RWPE2 (cell line): Measurements from ENCODE around the gene TCF7.

Source experiments
- ATAC-seq: fragments of 200-7000 bp; cut with Tn5 transposase; 3 replicates; pipeline ENCODE4 v1.9.1; 2021; ENCODE audit warnings: low read depth
- DNase-seq: peaks from one replicate; pipeline ENCODE4 v3.0.0-alpha.2; 2020; ENCODE audit warnings: low spot score
- H3K27ac ChIP-seq: fragments of 450-650 bp; 2 replicates; pipeline ENCODE4 v1.5.1; 2017; ENCODE audit warnings: mild to moderate bottlenecking; ENCODE audit not compliant: poor library complexity, severe bottlenecking
- H3K27me3 ChIP-seq: fragments of 250-450 bp; sonication (Bioruptor Pico); 2 replicates; pipeline ENCODE4 v1.5.1; 2021; ENCODE audit warnings: mild to moderate bottlenecking, moderate library complexity; ENCODE audit not compliant: insufficient read depth, poor library complexity, severe bottlenecking
- H3K36me3 ChIP-seq: fragments of 250-450 bp; sonication (Bioruptor Pico); 2 replicates; pipeline ENCODE4 v1.5.1; 2020; ENCODE audit warnings: low read depth, mild to moderate bottlenecking, moderate library complexity
- H3K4me1 ChIP-seq: fragments of 250-450 bp; sonication (Bioruptor Pico); 2 replicates; pipeline ENCODE4 v1.5.1; 2021; ENCODE audit warnings: mild to moderate bottlenecking, moderate library complexity; ENCODE audit not compliant: insufficient read depth, poor library complexity, severe bottlenecking
- H3K4me3 ChIP-seq: fragments of 250-450 bp; sonication (Bioruptor Pico); 2 replicates; pipeline ENCODE4 v1.5.1; 2021; ENCODE audit warnings: mild to moderate bottlenecking, moderate library complexity; ENCODE audit not compliant: severe bottlenecking
- H3K9me3 ChIP-seq: fragments of 250-450 bp; sonication (Bioruptor Pico); 2 replicates; pipeline ENCODE4 v1.5.1; 2021; ENCODE audit warnings: mild to moderate bottlenecking, moderate library complexity; ENCODE audit not compliant: severe bottlenecking
- CTCF ChIP-seq: fragments of 450-650 bp; IDR thresholded peaks from one replicate; pipeline ENCODE4 v1.5.1; 2017; ENCODE audit warnings: mild to moderate bottlenecking, moderate library complexity; ENCODE audit not compliant: poor library complexity, severe bottlenecking

The TCF7 gene

GRCh38 chr5:134113902-134114875 lies at the start of gene TCF7:
TCF7 (plus strand) TSS chr5:134114681; CDS start chr5:134114907, 226 bp downstream.
- H3K9me3 ChIP-seq, result no peaks in the 10 kb centered on the region
- H3K27ac ChIP-seq, result peak within 1 kb of the TSS; percentile 25
- H3K27me3 ChIP-seq, result no peaks in the 10 kb centered on the region

DNA sequence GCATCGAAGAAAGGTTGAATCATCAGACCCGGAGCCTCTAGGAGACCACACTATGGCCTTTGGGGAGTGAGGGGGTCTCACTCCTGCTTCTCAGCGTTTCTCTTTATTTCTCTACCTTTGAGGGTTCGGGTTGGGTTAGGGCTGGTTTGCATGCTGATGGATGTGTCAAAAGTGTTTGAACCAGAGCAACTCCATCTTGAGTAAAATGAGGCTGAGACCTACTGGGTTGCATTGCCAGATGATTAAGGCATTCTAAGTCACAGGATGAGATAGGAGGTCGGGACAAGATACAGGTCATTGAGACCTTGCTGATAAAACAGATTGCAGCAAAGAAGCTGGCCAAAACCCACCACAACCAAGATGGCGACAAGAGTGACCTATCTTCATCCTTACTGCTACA lies 44.9 kb upstream of the TCF7 start:
- ATAC-seq, result no peak
- Histone ChIP-seq H3K9me3 (peaks cover 2% of the 10 kb centered on the region), H3K4me1 (no peaks in the 10 kb centered on the region), H3K4me3 (no peak overlapping the region), H3K27me3 (no peaks in the 10 kb centered on the region), H3K27ac (no peak overlapping the region), H3K36me3 (no peaks in the 10 kb centered on the region)
- no peak for DNase-seq
- TF ChIP-seq CTCF, result no peak

More at GRCh38 chr5:134113902-134114875, at the start of gene TCF7:
- ATAC-seq (peak; percentile 90), DNase-seq (no peak)
- Histone ChIP-seq H3K36me3 (no peaks in the 10 kb centered on the region), H3K4me3 (peak within 1 kb of the TSS; percentile 74), H3K4me1 (peaks cover 9% of the 10 kb centered on the region)
- no peak for TF ChIP-seq CTCF

DNA sequence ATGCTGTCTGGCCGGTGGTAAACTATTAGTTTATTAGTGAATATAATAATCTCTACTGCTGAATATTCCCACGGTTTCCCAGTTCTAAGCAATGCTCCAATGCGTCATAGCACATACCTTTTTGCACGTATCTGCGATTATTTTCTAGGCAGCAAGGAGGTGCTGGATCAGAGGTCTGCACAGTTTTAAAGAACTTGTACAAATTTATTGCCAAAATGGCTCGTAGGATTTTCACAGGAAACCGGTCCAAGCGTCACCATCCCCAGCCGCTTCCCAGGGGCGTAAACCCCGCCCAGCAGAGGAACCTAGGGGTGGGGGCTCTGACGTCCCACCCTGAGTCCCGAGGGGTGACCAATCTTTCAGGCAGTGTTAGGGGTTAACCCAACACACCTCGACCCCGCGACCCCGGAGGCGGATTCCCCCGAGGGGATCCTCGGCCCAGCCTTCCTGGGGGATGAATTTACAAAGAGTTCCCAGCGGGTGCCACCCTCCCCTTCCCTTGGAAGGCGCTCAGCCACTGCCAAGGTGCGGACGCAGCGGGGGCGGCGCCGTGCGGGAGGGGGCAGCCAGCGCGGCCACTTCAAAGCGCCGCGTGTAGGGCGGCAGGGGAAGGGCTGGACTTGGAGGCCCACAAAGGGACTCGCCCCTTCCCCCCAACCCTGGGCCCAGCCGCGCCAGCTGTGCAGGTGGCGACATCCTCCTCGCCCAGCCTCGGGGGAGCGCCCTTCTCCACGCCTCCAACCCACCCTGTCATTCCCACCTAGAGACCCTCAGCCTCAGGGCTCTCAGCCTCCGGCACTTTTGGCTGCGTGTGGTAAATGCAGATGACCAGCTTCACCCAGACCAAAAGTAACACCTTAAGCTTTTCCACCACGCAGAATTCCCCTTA lies 43.5 kb upstream of the TCF7 start:
- no peak for DNase-seq
- Histone ChIP-seq H3K27me3 (no peaks in the 10 kb centered on the region), H3K4me1 (no peaks in the 10 kb centered on the region), H3K27ac (no peak overlapping the region), H3K36me3 (no peaks in the 10 kb centered on the region), H3K9me3 (no peaks in the 10 kb centered on the region), H3K4me3 (peak overlapping the region; percentile 13)
- TF ChIP-seq CTCF, result peak; percentile 38
- peak; percentile 64 for ATAC-seq

DNA sequence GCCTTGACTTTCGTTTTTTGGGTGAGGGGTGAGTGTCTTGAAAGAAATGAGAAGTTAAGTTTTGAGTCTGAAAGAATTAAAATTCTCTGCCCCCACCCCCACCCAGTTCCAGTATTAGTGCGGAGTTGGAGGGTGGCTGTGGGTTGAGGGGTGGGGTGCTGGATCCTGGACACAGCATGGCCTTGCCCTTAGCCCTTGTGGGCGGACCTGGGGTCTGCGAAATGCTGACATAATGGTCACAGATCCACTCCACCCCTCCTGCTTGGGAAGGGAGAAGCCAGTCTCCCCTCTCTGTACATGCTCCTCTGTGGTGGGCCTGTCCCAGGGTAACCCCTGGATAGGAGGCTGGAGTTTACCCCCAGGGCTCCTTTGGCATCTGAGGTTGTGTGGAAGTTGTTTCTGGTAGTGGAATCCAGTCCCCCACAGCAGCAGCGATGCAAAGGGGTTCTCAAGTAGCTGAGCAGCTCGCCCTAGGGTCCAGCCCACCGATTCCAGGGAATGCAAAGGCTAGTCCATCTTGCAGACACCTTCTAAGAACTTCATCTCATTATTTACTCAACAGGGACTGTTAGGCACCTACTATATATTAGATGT lies 42.8 kb upstream of the TCF7 start:
- H3K4me3 ChIP-seq, result no peak overlapping the region
- no peaks in the 10 kb centered on the region for H3K9me3 ChIP-seq
- H3K36me3 ChIP-seq, result no peaks in the 10 kb centered on the region
- DNase-seq (no peak), ATAC-seq (no peak)
- no peaks in the 10 kb centered on the region for H3K4me1 ChIP-seq
- H3K27me3 ChIP-seq, result no peaks in the 10 kb centered on the region
- no peak overlapping the region for H3K27ac ChIP-seq
- TF ChIP-seq CTCF, result no peak
